ENCODE measurements around the gene A4GNT.

- TF ChIP-seq, protein P1, sequence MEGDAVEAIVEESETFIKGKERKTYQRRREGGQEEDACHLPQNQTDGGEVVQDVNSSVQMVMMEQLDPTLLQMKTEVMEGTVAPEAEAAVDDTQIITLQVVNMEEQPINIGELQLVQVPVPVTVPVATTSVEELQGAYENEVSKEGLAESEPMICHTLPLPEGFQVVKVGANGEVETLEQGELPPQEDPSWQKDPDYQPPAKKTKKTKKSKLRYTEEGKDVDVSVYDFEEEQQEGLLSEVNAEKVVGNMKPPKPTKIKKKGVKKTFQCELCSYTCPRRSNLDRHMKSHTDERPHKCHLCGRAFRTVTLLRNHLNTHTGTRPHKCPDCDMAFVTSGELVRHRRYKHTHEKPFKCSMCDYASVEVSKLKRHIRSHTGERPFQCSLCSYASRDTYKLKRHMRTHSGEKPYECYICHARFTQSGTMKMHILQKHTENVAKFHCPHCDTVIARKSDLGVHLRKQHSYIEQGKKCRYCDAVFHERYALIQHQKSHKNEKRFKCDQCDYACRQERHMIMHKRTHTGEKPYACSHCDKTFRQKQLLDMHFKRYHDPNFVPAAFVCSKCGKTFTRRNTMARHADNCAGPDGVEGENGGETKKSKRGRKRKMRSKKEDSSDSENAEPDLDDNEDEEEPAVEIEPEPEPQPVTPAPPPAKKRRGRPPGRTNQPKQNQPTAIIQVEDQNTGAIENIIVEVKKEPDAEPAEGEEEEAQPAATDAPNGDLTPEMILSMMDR (IDR thresholded peaks at IDR 0.05): no peak
- no peak for TF ChIP-seq POLR2A (IDR thresholded peaks at IDR 0.05)
These were observed 22.3 kb upstream of the A4GNT start for GRCh38 chr3:138154534-138154933.
